Vagina (tissue), 2 donors: ENCODE data around the gene KCNK3. TPM values are rescaled to one million over a fixed set of nuclear protein-coding genes. Genes with fewer than 3 reads are reported as not detected.

ENCODE experiments used
- DNase-seq, 2 donors: peaks; one replicate each; pipeline ENCODE4 v3.0.0-alpha.2; 2017; ENCODE audit errors: extremely low spot score in 2 of 2
- H3K27ac ChIP-seq: fragments of 200-600 bp; sonication (generic); one replicate; pipeline ENCODE4 v1.5.1; 2019
- H3K27me3 ChIP-seq: fragments of 200-600 bp; sonication (generic); one replicate; pipeline ENCODE4 v1.5.1; 2019
- H3K36me3 ChIP-seq, 2 donors: fragments of 200-600 bp; sonication (generic); one replicate each; pipeline ENCODE4 v1.5.1; 2017 to 2019
- H3K4me1 ChIP-seq: fragments of 200-600 bp; sonication (generic); one replicate; pipeline ENCODE4 v1.5.1; 2019
- H3K4me3 ChIP-seq, 2 donors: fragments of 200-600 bp; sonication (generic); 1 replicate in 1 of 2; 2 replicates in 1 of 2; pipeline ENCODE4 v1.5.1; 2016 to 2019
- H3K9me3 ChIP-seq: fragments of 200-600 bp; sonication (generic); one replicate; pipeline ENCODE4 v1.5.1; 2019
- POLR2A ChIP-seq, 2 donors: fragments of 450-650 bp; IDR thresholded peaks; one replicate each; pipeline ENCODE4 v1.6.1; 2017; ENCODE audit warnings: antibody characterized with exemption in 2 of 2, mild to moderate bottlenecking in 2 of 2, moderate library complexity in 2 of 2
- POLR2AphosphoS5 ChIP-seq, 2 donors: sonication (generic); formaldehyde crosslinking; IDR thresholded peaks; one replicate each; pipeline ENCODE4 v1.9.0; 2017; ENCODE audit warnings: antibody characterized with exemption in 2 of 2, mild to moderate bottlenecking in 2 of 2, low read depth in 1 of 2; ENCODE audit not compliant: insufficient read depth in 1 of 2
- intact Hi-C: fragments of 100-400 bp; cut with DNase I; formaldehyde crosslinking; loops from one replicate; pipeline ENCODE4 v1.15.1; 2023
- total RNA-seq: library from RNA; depleted of rRNA; stranded (reverse); fragments of >200 nt; gene quantifications from one replicate; pipeline ENCODE4 v1.2.3, GENCODE V29; 2016
- TF ChIP-seq, protein P1 (sequence below), 3 experiments: fragments of 450-650 bp in 2 of 3; fragments of 200-600 bp in 1 of 3; sonication (generic) in 1 of 3; IDR thresholded peaks; one replicate each; pipeline ENCODE4 v1.5.1; 2017 to 2019; ENCODE audit warnings: antibody characterized with exemption in 3 of 3, mild to moderate bottlenecking in 2 of 3, moderate library complexity in 2 of 3

Gene KCNK3
- total RNA-seq, 1 donor from 2014 or later: 10.6 TPM

DNA sequence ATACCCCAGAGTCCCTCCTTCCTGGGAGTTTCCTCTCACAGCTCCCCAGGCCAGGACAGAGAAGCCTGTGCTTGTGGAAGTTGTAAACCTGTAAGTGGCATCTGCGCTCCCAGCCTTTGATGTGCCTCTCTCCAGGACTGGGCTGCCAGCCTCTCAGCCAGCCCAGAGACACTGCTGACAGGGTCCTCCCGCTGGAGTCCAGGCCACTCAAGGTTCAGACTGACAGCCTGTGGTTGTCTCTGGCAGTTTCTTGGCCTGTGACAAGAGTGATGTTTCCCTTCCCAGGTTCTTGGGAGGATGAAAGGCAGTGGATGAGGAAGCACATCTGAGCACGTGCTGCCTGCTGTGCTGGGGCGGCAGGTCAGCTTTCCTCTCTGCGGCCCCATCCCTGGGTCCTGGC, 74.6 kb downstream of the KCNK3 start:
- no peak for DNase-seq
- Histone ChIP-seq H3K27me3 (no peaks in the 10 kb centered on the region), H3K4me3 (no peak overlapping the region), H3K27ac (peak overlapping the region; percentile 87), H3K9me3 (no peaks in the 10 kb centered on the region), H3K4me1 (peaks cover 86% of the 10 kb centered on the region), H3K36me3 (no peaks in the 10 kb centered on the region)
- no peak for TF ChIP-seq POLR2AphosphoS5 (IDR thresholded peaks at IDR 0.05; ENCODE audit: insufficient read depth in 1 of 2, low read depth in 1 of 2)
- TF ChIP-seq, protein P1, sequence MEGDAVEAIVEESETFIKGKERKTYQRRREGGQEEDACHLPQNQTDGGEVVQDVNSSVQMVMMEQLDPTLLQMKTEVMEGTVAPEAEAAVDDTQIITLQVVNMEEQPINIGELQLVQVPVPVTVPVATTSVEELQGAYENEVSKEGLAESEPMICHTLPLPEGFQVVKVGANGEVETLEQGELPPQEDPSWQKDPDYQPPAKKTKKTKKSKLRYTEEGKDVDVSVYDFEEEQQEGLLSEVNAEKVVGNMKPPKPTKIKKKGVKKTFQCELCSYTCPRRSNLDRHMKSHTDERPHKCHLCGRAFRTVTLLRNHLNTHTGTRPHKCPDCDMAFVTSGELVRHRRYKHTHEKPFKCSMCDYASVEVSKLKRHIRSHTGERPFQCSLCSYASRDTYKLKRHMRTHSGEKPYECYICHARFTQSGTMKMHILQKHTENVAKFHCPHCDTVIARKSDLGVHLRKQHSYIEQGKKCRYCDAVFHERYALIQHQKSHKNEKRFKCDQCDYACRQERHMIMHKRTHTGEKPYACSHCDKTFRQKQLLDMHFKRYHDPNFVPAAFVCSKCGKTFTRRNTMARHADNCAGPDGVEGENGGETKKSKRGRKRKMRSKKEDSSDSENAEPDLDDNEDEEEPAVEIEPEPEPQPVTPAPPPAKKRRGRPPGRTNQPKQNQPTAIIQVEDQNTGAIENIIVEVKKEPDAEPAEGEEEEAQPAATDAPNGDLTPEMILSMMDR (IDR thresholded peaks at IDR 0.05): no peak
- TF ChIP-seq POLR2A (IDR thresholded peaks at IDR 0.05): no peak
- intact Hi-C loops: no loop called here

DNA sequence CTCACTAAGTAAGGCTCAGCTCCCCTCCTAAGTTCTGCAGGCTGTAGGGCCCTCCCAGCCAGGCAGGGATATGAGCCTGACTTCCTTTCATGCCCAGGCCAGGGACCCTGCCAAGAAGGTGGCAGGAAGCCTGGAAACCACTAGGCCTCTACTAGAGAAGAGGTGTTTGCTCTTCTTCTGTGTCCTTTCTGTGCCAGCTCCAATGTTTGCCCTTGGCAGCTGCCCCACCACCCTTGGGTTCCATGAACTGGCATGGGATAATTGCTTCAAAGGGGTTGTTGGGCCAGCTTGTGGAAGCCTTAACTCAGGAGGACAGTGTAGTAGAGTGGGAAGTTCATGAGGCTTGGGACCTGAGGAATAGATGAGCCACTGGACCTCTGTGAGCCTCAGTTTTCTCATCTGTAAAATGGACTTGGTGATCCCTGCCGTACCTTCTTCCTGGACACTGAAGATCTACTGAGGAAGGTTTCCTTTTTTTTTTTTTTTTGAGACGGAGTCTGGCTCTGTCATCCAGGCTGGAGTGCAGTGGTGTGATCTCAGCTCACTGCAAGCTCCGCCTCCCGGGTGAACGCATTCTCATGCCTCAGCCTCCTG, 75.5 kb downstream of the KCNK3 start:
- Histone ChIP-seq H3K4me3 (no peak overlapping the region), H3K4me1 (peaks cover 93% of the 10 kb centered on the region), H3K27ac (peak overlapping the region; percentile 87), H3K9me3 (no peaks in the 10 kb centered on the region), H3K27me3 (no peaks in the 10 kb centered on the region), H3K36me3 (no peaks in the 10 kb centered on the region)
- intact Hi-C loops: no loop called here
- no peak for DNase-seq
- TF ChIP-seq, protein P1 (IDR thresholded peaks at IDR 0.05): no peak
- TF ChIP-seq POLR2AphosphoS5 (IDR thresholded peaks at IDR 0.05; ENCODE audit: insufficient read depth in 1 of 2, low read depth in 1 of 2) (no peak), POLR2A (IDR thresholded peaks at IDR 0.05) (no peak)

DNA sequence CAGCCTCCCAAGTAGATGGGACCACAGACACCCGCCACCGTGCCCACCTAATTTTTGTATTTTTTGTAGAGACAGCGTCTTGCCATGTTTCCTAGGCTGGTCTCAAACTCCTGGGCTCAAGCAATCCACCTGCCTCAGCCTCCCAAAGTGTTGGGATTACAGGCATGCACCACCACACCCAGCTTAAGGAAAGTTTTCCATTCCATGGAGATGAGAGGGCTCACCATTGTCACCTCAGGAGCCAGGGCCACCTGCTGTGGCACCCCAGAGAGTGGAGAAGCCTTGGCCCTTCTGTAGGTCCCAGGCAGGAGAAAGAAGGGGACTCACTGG, 76.2 kb downstream of the KCNK3 start:
- no peak for DNase-seq
- H3K27me3 ChIP-seq: no peaks in the 10 kb centered on the region
- no peaks in the 10 kb centered on the region for H3K36me3 ChIP-seq
- H3K27ac ChIP-seq: peak overlapping the region; percentile 87
- peaks cover 93% of the 10 kb centered on the region for H3K4me1 ChIP-seq
- intact Hi-C loops: no loop called here
- TF ChIP-seq, protein P1 (IDR thresholded peaks at IDR 0.05): no peak
- TF ChIP-seq POLR2A (IDR thresholded peaks at IDR 0.05) (no peak), POLR2AphosphoS5 (IDR thresholded peaks at IDR 0.05; ENCODE audit: insufficient read depth in 1 of 2, low read depth in 1 of 2) (no peak)
- no peaks in the 10 kb centered on the region for H3K9me3 ChIP-seq
- no peak overlapping the region for H3K4me3 ChIP-seq

DNA sequence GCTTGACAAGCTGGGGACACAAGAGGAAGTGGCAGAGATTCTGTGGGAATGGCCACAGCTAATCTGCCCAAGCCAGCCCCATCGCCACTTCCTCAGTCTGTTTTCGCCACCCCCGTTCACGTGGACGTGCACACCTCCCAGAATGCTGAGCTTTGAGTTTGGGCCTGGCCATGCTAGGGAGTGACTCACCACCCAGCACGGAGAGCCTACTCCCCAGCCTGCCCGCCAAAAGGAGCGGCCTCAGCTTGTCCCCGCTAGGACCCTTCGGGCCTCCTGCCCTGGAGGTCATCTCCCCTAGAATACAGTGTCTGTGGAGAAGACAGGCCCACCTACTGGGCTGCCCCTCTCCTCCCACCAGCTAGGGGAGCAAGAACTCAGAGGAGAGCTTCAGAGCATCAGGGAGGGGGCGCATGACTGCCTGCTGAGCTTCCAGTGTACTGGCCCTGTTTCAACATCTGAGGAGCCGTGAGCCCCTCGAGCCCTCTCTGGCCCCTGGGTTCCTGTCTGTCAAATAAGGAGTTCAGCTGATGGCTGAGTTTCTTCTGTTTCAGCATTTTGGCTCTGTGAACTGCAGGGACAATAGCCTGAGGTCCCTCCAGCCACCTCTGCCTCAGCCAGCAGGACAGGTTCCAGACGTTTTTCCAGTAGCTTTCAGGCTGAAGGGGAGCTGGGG, 76.7 kb downstream of the KCNK3 start:
- no peaks in the 10 kb centered on the region for H3K27me3 ChIP-seq

More for the DNA sequence above, 76.7 kb downstream of the KCNK3 start:
- Histone ChIP-seq H3K9me3 (no peaks in the 10 kb centered on the region), H3K36me3 (no peaks in the 10 kb centered on the region), H3K27ac (peak overlapping the region; percentile 87), H3K4me1 (peaks cover 94% of the 10 kb centered on the region), H3K4me3 (no peak overlapping the region)
- intact Hi-C loops: no loop called here
- TF ChIP-seq POLR2AphosphoS5 (IDR thresholded peaks at IDR 0.05; ENCODE audit: insufficient read depth in 1 of 2, low read depth in 1 of 2) (peak; percentile 77 to 81), POLR2A (IDR thresholded peaks at IDR 0.05) (no peak)
- TF ChIP-seq, protein P1 (IDR thresholded peaks at IDR 0.05): no peak
- no peak for DNase-seq
